Posterior vena cava (tissue), 2 donors: ENCODE measurements around the gene RPL10A. TPM values are rescaled to one million over a fixed set of nuclear protein-coding genes. Genes with fewer than 3 reads are reported as not detected.

ENCODE experiments used
- microRNA-seq, 2 donors: library from miRNA; unstranded; fragments of <30 nt; microRNA quantifications; one replicate each; pipeline ENCODE4 v1.2.0, GENCODE V29; 2020 to 2021; ENCODE audit warnings: borderline microRNAs expressed in 2 of 2
- total RNA-seq, 2 donors: library from RNA; stranded (reverse); fragmentation: NEBNext Ultra II Directional; extraction: Animal tissue kit (Norgen Biotek cat#: 25700); gene quantifications; one replicate each; pipeline ENCODE4 v1.2.1, GENCODE V29; 2021
- donor health status: DM: yes; HTN: yes; CAD: no.
- donor health status: DM: yes; HTN: yes; CAD: no.

RPL10A gene
- total RNA-seq, 2 donors from 2014 or later, result 816 to 1,010 TPM

Small RNAs within 50 kb of the gene (microRNA-seq; reads per million reads assigned to microRNA genes)
- gene MIR7111, result 0.65 to 0.78 reads per million in 2 donors

Other genes starting within 250 kb of the RPL10A start
- 10 to 100 TPM; 23.1 to 29.6 TPM for gene ZNF76, start 208.7 kb upstream of the RPL10A start, total RNA-seq
- gene DEF6, start 170.6 kb upstream of the RPL10A start, total RNA-seq, result 1 to 10 TPM; 5.5 to 6.0 TPM
- gene PPARD, start 125.8 kb upstream of the RPL10A start, total RNA-seq, result 10 to 100 TPM; 16.3 to 19.8 TPM
- gene FANCE, start 16.1 kb upstream of the RPL10A start, total RNA-seq, result 1 to 10 TPM; 2.5 to 4.0 TPM
- gene TEAD3, start 28.7 kb downstream of the RPL10A start, total RNA-seq, result 10 to 100 TPM; 69.8 to 73.8 TPM
- gene TULP1, start 44.5 kb downstream of the RPL10A start, total RNA-seq, result not detected
- 100 to 1,000 TPM in 1 of 2 donors, 10 to 100 TPM in 1; 83.1 to 193 TPM for gene FKBP5, start 220.5 kb downstream of the RPL10A start, total RNA-seq